Activated gamma-delta T cell treated with Interleukin-2 at 50 U/mL for 16 hours (primary cell): Measurements from ENCODE around the gene ABCC1.
"Not testable (repeated sequence)": the region's sequence is repeated elsewhere in the genome, so short reads cannot be mapped to it uniquely, and the experiment has no call there.

ENCODE experiments used
- DNase-seq: peaks from one replicate; pipeline ENCODE4 v3.0.0-alpha.2; 2020

The ABCC1 gene

GRCh38 chr16:16144416-16144815, 195.0 kb downstream of the ABCC1 start:
- no peak for DNase-seq

- DNase-seq, result no peak
Observed at GRCh38 chr16:16145286-16145685, 195.9 kb downstream of the ABCC1 start.

GRCh38 chr16:16146380-16147315, 197.2 kb downstream of the ABCC1 start:
- no peak for DNase-seq

GRCh38 chr16:16147316-16147999, 198.0 kb downstream of the ABCC1 start:
- DNase-seq, result no peak

- DNase-seq, result not testable (repeated sequence)
Observed at GRCh38 chr16:16148000-16148599, 198.7 kb downstream of the ABCC1 start.

- no peak for DNase-seq
Observed at GRCh38 chr16:16148755-16149154, 199.3 kb downstream of the ABCC1 start.

GRCh38 chr16:16149710-16150116, 200.3 kb downstream of the ABCC1 start:
- DNase-seq, result no peak

GRCh38 chr16:16150117-16150877, 200.9 kb downstream of the ABCC1 start:
- DNase-seq, result no peak

GRCh38 chr16:16150878-16151152, 201.4 kb downstream of the ABCC1 start:
- no peak for DNase-seq

- no peak for DNase-seq
Observed at GRCh38 chr16:16151315-16151714, 201.9 kb downstream of the ABCC1 start.

- DNase-seq, result not testable (repeated sequence)
Observed at GRCh38 chr16:16153000-16153399, 203.6 kb downstream of the ABCC1 start.

GRCh38 chr16:16154281-16154951, 205.0 kb downstream of the ABCC1 start:
- no peak for DNase-seq

GRCh38 chr16:16155234-16155633, 205.8 kb downstream of the ABCC1 start:
- DNase-seq, result no peak

GRCh38 chr16:16157166-16157565, 207.8 kb downstream of the ABCC1 start:
- no peak for DNase-seq

GRCh38 chr16:16158082-16158658, 208.8 kb downstream of the ABCC1 start:
- no peak for DNase-seq

GRCh38 chr16:16158741-16159374, 209.4 kb downstream of the ABCC1 start:
- DNase-seq, result no peak

- no peak for DNase-seq
Observed at GRCh38 chr16:16159662-16160061, 210.2 kb downstream of the ABCC1 start.

- no peak for DNase-seq
Observed at GRCh38 chr16:16161319-16161718, 211.9 kb downstream of the ABCC1 start.

GRCh38 chr16:16161840-16162239, 212.4 kb downstream of the ABCC1 start:
- not testable (repeated sequence) for DNase-seq

- DNase-seq, result no peak
Observed at GRCh38 chr16:16162591-16162990, 213.2 kb downstream of the ABCC1 start.

- DNase-seq, result no peak
Observed at GRCh38 chr16:16163109-16163508, 213.7 kb downstream of the ABCC1 start.

GRCh38 chr16:16163571-16163970, 214.2 kb downstream of the ABCC1 start:
- DNase-seq, result no peak
